Caki2 (cell line): ENCODE data around the gene SULF2. TPM values are rescaled to one million over a fixed set of nuclear protein-coding genes. Genes with fewer than 3 reads are reported as not detected.
A peak's percentile ranks its signal among the peaks of the same experiment; 100 is the strongest.
"Not testable (repeated sequence)": the region's sequence is repeated elsewhere in the genome, so short reads cannot be mapped to it uniquely, and the experiment has no call there.

ENCODE experiments used
- DNase-seq: peaks from one replicate; pipeline ENCODE4 v3.0.0-alpha.2; 2015; ENCODE audit warnings: low read depth
- in situ Hi-C: cut with HindIII; loops from 2 replicates; pipeline ENCODE4 v1.10.0; 2016; ENCODE audit warnings: low sequenced_read_pairs, low pct_unique_long_range_greater_than_20kb, mixed read lengths
- total RNA-seq: library from RNA; depleted of rRNA; stranded (reverse); fragments of >200 nt; shearing (Covaris generic); gene quantifications from 2 replicates; pipeline ENCODE4 v1.2.3, GENCODE V29; 2014; ENCODE audit warnings: low replicate concordance; rRNA removed

SULF2 gene
- 4.3 and 6.0 TPM in 2 replicates for total RNA-seq

- no peak for DNase-seq
- in situ Hi-C loops, result loop anchor here (10.0 kb wide), 2 partner anchors 111 to 509 kb away; no protein-coding TSS in a partner anchor
These were observed at the start of gene SULF2 for GRCh38 chr20:47785311-47785853. TSS of gene SULF2 (minus strand) at chr20:47785481. CDS start at chr20:47757363, 28,118 bp downstream.

- in situ Hi-C loops, DNase-seq: not testable (repeated sequence)
These were observed 46.4 kb upstream of the SULF2 start for GRCh38 chr20:47831675-47832074.

- DNase-seq, in situ Hi-C loops: not testable (repeated sequence)
These were observed 41.4 kb upstream of the SULF2 start for GRCh38 chr20:47826716-47827115.

GRCh38 chr20:47826006-47826405 is 40.7 kb upstream of the SULF2 start:
- in situ Hi-C loops, DNase-seq: not testable (repeated sequence)

- in situ Hi-C loops, result no loop called here
- DNase-seq, result no peak
These were observed 39.9 kb upstream of the SULF2 start for GRCh38 chr20:47825011-47825762.

GRCh38 chr20:47823941-47824340 is 38.7 kb upstream of the SULF2 start:
- in situ Hi-C loops, DNase-seq: not testable (repeated sequence)

GRCh38 chr20:47821481-47822100 is 36.3 kb upstream of the SULF2 start:
- DNase-seq, result peak; percentile 67
- in situ Hi-C loops, result no loop called here

- in situ Hi-C loops, result no loop called here
- DNase-seq, result no peak
These were observed 33.8 kb upstream of the SULF2 start for GRCh38 chr20:47818996-47819609.

GRCh38 chr20:47818466-47818865 is 33.2 kb upstream of the SULF2 start:
- no peak for DNase-seq
- in situ Hi-C loops, result no loop called here

- in situ Hi-C loops, result no loop called here
- no peak for DNase-seq
These were observed 32.7 kb upstream of the SULF2 start for GRCh38 chr20:47818016-47818415.

- in situ Hi-C loops, result no loop called here
- DNase-seq, result no peak
These were observed 32.3 kb upstream of the SULF2 start for GRCh38 chr20:47817573-47817972.

- in situ Hi-C loops, result no loop called here
These were observed 31.5 kb upstream of the SULF2 start for GRCh38 chr20:47816487-47817451.

GRCh38 chr20:47815866-47816265 is 30.6 kb upstream of the SULF2 start:
- DNase-seq, result no peak
- in situ Hi-C loops, result no loop called here

More at GRCh38 chr20:47816487-47817451, 31.5 kb upstream of the SULF2 start:
- no peak for DNase-seq

GRCh38 chr20:47815416-47815806 is 30.1 kb upstream of the SULF2 start:
- in situ Hi-C loops, result no loop called here
- DNase-seq, result no peak

- DNase-seq, result no peak
- in situ Hi-C loops, result no loop called here
These were observed 29.5 kb upstream of the SULF2 start for GRCh38 chr20:47814632-47815415.

- no peak for DNase-seq
- in situ Hi-C loops, result no loop called here
These were observed 25.6 kb upstream of the SULF2 start for GRCh38 chr20:47810721-47811347.
